Renal pelvis (tissue), 4 donors: ENCODE measurements around the gene CLMP. TPM values are rescaled to one million over a fixed set of nuclear protein-coding genes. Genes with fewer than 3 reads are reported as not detected.
"Not testable (repeated sequence)": the region's sequence is repeated elsewhere in the genome, so short reads cannot be mapped to it uniquely, and the experiment has no call there.

ENCODE experiments used
- DNase-seq: peaks from one replicate; pipeline ENCODE4 v3.0.0-alpha.2; 2013
- polyA plus RNA-seq, 3 donors: library from polyadenylated mRNA; unstranded; fragments of 120-200 nt; gene quantifications; one replicate each; pipeline ENCODE4 v1.2.1, GENCODE V29; 2013; ENCODE audit not compliant: insufficient read length in 3 of 3

Gene CLMP
- polyA plus RNA-seq, 3 donors = 26.1 to 30.7 (median 27.2) TPM

DNA sequence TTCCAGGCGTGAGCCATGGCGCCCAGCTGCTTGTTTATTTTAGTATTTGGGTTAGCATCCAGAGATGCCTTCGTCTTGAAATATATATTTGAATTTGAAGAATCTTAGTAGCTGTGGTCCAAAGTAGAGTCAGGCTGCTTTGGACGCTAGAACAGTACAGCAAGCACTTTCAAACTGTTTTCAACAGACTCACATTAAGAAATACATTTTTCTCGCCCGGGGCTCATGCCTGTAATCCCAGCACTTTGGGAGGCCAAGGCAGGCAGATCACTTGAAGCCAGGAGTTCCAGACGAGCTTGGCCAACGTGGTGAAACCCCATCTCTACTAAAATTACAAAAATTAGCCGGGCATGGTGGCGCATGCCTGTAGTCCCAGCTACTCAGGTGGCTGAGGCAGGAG lies 106.2 kb downstream of the CLMP start:
- DNase-seq = not testable (repeated sequence)

DNA sequence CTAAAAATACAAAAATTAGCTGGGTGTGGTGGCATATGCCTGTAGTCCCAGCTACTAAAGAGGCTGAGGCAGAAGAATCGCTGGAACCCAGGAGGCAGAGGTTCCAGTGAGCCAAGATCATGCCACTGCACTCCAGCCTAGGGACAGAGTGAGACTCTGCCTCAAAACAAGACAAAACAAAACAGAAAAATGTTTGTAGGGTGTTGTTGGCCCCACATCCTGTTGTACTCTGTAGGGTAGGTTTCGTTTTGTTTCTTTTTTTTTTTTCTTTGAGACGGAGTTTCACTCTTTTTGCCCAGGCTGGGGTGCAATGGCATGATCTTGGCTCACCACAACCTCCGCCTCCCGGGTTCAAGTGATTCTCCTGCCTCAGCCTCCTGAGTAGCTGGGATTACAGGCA lies 107.4 kb downstream of the CLMP start:
- DNase-seq = not testable (repeated sequence)

DNA sequence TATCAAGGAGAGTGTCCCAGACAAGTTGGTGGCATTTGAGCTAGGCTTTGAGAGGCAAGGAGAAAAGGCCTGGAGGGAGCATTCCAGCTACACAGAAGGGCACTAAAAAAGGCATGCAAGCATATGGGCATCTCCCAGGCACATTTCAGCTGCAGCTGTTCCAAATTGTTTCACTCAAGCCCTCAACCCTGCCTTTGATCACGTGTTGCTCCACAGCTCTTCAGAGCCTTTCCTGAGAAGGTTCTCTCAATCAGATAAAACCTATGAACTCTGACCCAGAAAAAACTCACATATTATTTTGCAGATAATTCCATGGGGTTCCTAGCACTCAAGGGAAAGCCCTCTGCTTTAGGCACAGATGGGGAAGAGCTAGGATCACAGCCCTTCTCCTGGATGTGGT lies 108.7 kb downstream of the CLMP start:
- no peak for DNase-seq

DNA sequence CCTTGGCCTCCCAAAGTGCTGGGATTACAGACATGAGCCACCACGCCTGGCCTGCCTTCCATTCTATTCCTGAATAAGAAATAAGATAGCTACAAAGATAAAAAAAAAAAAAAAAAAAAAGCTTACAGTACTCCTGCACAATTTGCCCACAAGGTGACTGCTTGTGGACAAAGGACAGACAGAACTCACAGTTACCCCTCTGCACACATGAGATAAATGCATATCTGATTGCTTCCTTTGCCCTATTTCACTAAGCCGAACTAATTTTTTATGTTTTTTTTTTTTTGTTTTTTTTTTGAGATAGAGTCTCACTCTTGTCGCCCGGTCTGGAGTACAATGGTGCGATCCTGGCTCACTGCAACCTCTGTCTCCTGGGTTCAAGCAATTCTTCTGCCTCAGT lies 109.6 kb downstream of the CLMP start:
- no peak for DNase-seq

DNA sequence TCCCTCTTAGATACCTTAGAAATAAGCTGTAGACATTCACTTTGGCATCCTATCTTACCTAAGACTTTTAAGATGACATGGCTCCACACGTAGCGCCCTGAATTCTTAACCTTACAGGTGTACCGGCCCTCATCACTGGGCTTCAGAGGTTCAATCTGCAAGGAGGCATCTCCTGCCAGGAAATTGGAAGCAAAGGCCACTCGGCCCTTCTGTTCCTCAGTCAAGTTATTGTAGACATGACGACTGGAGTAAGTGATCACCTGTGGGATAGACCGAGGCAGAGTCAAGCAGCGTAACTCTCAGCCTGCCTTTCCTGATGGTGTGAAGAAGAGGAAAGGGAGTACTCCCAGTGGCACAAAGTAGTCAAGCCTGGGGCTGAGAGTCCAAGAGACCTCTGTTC lies 110.6 kb downstream of the CLMP start:
- no peak for DNase-seq

DNA sequence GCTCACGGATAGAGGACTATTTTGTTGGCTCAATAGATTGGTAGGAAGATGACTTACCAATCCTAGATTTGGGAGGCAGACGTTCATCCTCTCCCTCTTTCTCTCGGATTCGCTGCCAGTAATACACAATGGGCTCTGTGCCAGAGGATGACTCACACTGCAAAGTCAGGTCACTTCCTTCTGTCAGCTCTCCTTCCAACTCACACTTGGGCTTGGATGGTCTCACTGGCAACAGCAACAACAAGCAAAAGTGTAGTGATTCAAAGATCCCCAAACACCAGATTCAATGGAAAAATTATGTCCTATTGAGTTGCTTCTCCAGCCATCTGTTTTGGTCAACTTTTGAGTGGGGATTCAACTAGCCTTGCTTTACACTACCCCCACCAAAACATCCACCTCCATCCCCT lies 111.4 kb downstream of the CLMP start:
- DNase-seq = peak; percentile 30

DNA sequence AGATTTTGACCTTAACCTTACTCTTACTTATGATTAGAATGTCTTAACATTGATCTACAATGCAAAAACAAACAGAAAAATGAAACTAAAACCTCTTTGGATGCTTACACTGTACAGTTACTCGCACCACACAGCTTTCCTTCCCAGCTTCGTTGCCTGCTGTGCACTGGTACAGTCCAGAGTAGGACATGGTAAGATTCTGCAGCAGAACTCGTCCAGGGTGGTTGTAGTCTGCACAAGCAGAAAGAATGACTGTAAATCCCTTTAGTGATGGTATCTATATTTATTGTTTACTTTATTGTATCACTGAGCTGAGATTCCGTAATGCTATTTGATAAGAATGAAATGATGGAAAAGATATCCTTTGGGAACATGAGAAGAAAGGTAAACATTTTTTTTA lies 112.1 kb downstream of the CLMP start:
- DNase-seq = no peak

DNA sequence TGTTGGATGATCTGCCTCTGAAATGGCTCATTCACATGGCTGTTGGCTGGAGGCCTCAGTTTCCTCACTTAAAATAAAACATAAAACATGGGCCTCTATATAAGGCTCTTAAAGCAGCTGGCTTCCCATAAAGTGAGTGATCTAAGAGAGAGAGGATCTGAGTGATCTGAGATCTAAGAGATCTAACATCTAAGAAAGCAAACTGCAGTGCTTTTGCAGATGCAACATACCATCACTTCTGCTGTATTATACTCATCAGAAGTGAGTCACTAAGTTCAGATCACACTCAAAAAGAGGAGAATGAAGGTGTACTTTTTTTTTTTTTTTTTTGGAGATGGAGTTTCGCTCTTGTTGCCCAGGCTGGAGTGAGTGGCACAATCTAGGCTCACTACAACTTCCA lies 115.0 kb downstream of the CLMP start:
- no peak for DNase-seq

DNA sequence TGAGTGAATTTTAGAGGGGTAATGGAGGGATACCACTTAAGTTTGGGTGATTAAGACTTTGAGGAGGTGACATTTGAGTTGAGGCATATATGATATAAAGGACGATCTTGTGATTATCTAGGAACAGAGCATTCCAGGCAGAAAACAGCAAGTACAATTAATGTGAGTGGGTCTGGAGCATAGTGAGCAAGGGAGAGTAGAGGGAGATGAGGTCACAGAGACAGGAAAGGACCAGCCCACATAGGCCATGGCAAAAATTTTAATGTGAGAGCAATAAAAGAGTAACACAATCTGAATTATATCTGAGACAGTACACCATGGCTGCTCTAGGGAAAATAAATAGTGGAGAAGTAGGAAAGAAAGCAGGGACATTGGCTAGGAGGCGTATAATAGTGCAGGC lies 118.6 kb downstream of the CLMP start:
- no peak for DNase-seq

DNA sequence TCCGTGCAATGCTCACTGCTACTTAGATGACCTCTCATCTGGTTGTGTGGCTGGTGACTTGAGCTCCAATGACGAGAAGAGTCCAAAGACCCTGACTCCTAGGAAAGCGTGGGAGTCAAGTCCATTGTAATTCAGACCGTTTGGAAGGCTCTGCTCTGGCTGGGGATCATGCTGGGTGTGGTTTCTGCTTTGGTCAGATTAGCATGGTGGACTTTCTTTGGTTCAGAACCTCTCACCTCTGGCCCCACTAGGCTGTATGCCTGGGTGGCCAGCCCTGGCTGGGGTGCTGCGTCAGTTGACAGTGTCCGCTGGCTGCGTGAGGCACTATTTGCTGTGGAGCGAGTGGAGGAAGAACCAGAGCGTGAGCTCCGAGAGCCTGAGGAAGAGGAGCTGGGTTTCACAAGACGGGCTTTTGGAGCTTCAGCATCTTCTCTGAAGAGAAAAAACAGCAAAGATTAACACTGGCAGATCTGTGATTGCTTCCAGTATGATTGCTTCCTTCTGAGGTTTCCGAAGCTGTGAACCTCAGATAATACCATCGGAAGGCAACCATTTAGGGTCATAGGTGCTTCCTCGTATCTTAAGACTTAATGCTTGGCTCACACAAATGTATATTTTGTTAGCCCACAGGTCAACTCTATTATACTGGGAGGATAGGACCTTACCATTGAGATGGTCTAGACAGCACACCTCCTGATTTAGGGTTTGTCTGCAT lies 121.5 kb downstream of the CLMP start:
- DNase-seq = no peak

DNA sequence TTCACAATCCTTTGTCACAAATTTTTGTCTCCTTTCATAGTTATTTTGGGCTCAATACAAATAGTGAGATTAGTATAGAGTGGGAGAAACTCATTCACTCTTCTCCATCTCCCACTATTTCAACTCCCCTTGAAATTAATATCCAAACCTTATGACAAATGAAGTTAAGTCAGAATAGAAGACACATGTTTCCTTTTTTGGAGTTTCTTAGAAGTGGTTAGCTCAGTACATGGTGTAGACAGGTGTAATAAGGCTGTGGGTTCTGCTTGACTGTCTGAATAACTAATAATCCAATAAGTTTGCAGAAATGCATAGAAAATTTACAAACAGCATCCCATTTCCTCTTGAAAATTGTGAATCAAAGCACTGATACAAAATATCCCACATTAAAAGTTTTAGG lies 122.3 kb downstream of the CLMP start:
- no peak for DNase-seq

DNA sequence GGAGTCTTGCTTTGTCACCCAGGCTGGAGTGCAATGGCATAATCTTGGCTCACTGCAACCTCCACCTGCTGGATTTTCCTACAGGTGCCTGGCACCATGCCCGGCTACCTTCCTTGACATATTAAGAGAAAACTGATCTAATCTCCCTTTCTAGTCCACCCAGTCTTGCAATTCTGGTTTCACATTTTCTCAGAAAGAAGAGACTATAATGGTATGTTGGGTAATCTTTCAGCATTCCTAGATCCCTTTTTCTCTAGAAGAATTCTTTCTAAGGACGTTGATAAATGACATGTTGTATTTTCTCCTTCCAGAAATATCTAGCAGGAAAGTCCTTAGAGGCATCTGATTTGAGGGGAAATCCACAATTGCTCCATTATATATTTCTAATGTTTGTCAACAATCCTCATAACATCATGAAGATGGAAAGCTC lies 122.7 kb downstream of the CLMP start:
- no peak for DNase-seq

DNA sequence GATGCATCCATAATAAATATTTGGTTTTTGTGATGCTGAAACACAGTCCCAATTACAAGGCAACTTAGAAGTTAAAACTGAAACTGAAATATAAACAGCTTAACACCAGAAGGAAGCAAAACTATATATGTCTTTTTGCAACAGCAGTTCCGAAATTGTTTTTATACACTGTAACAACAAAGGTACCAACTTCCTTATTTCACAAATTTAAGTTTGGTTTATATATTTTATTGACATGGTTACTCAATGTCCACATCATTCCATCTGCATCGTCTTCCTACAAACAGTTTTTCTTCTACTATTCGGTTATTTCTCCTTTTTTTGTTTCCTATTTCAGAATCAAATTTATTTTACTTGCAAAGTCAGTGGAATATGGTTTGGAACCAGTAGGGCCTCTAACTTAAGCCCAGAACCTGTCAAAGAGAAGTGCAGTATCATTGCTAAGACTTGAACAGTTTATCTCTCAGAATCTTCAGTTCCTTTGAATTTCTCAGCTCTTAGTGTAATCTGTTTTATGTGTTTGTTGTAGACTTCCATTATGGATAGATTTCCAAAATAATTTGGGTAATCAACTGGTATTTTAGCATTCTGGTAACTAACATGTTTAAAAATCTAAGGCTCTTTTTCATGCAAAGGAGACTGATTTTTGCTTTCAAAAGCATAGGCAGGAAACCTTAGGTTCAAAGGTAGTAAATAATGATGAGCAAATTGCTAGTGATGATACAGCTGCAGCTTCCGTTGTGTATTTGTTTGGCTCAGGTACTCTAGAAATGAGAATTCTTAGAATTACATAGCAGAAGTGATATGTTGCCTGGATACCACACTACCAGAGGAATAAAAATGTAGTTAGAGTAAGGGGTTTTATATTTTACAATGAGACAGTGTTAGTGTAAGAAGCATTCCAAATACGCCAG lies 124.9 kb downstream of the CLMP start:
- DNase-seq = no peak

DNA sequence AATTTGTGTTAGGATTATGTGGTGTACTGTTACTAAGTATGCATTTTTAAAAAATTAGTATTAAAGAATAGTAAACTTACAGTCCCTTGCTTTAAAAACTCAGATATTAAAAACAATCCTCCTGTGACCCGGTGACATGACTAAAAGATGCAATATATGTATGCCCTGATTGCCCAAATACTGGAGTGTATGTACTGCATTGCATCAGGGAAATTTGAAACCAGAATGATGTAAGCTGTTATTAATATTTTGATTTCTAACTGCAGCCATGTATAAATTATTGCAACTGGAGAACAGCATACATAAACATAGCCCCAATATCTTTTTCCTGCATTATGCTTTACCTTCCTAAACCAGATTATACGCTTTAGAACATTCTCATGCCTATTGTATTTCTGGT lies 129.4 kb downstream of the CLMP start:
- DNase-seq = no peak

DNA sequence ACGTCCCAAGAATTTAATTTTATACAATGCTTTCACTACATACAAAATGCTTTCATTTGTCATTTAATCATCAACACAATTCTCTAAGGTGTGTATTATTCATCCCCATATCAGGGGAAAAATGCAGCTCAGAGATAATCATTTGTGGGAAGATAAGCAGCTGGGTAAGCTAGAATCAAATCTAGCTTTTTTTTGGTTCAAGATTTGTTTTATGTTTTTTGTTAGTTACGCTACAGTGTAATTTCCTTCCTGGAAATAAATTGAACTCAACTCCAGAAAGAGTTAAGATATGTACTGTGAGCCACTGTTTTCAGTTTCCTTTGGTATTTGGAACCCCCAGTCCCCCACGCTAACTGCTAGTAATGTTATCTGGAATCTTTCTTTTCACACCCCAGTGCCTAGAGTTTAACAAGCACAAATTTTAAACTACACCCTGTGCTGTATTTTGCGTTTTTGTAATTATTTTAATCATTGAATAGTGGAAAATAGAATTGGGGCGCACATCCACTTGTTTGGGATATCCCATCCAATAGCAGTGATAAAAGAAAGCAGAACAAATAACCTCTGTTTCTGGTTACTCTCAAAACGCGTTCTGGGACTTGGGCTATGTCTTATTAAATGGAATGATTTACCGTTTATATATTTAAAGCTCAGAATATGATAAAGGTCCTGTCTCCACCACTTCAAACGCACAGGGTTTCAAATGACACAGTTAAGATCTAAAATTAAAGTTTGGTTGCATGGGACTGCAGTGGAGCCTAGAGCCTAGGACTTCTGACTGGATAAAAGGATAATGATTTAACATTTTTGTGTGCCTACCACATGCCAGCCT lies 131.0 kb downstream of the CLMP start:
- DNase-seq = no peak

DNA sequence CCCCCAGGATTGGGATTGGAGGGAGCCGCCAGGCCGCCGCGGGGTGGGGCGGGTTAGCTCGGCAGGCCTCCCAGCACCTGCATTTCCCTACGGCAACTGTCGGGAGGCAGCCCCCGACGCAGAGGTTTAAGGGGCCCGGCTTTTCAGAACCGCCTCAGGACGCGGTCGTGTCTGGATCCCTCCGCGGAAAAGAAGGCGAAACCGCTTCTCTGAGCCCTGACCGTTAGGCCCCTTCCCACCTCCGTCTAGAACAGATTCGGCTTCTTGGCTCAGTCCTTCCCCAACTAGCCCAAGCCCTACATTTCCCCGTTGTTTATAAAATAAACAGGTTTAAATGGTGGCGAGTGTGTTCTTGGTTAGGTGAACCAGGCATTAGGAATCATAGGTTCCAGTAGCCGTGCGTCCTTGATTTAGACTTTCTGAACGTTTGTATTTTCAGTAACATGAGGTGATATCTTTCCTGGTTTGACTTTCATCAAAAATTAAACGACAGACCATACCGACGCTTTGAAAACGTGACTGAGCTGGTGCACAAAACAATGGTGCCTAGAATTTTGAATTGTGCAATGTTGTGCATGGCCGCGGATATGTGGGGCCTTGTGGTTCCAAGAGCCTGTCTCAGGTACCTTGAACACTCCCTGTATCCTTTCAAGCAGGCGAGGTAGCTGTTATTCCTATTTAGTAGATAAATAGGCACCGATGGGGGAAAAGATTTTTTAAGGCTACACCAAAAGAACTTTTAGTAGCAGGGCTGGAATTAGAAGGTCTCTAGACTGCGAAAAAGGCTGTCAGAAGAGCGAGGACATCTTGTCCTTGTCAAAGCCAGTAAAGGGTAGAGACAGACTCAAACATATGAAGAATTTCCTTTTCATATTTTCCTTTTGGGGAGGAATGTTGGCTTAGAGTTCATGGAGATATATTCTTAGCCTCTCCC lies 131.9 kb downstream of the CLMP start:
- no peak for DNase-seq

DNA sequence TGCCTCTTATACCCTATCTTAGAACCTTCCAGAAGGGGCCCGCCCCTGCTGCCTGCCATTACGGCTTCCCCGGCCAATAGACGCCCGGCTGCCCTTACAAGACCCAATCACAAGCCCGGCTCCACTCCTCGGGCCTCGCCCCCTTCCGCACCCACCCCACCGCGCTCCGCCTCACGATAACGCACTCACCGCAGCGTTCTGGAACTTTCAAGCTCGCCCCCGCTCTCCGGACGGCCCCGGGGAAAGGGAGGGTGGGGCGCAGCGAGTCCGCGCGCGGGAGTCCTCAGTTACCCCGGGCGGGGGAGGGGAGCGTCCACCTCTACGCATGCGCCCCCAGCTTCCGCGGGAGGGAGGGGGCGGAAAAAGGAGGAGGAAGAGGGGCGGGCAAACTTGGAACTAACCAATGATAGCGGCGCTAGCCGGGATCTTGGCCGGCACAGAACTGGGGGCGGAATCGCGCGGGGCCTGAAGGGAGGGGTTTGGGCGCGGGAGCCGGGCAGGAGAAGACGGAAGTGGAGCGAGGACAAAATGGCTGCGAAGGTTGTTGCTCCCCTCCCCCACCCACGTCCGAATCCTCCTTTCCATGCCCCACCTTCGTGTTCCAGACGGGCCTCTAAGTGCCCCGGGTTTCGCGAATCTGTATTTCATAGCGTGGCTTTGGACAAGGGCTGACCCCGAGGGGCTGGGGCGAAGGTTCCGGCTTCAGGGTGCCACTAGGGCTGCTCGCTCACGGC lies 132.7 kb downstream of the CLMP start:
- DNase-seq = peak; percentile 99

DNA sequence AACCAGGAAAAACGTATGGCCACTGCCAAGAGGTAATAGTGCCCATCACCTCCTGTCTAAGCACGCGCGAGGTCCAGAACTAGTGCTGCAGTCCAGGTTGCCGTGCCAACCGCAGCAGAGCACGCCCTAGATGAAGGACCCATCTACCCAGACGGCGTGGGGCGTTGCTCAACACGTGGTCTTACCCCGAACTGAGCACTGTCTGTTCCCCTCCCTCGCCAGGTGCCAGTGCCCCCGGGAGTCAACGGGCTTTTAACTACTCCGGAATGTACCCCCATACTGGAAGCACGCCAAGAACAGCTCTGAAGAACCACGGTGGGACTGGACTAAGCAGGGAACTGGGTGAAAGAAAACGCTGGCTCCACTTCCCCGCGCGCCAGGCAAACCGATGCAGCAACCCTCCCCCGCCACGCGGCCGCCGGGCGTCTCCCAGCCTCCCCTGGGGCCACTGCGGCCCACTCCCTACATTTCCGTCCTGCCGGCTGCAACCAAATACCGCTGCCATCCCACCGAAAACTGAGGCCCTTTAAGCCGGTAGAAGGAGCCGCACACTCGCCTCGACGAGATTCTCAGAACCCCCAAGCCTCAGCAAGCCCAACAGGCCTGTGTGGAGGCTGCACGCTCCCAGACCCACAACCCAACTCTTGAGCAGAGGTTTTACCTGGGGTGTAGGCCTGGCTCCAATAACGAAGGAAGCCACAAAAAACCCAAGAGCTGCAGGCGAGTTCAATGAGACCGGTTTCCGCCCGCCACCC lies 133.5 kb downstream of the CLMP start, which contains the start of gene HSPA8:
TSS of gene HSPA8 (minus strand) at position 734 of the 755 bp plus-strand sequence. CDS start 812 bp downstream, outside the sequence.
- DNase-seq = no peak

DNA sequence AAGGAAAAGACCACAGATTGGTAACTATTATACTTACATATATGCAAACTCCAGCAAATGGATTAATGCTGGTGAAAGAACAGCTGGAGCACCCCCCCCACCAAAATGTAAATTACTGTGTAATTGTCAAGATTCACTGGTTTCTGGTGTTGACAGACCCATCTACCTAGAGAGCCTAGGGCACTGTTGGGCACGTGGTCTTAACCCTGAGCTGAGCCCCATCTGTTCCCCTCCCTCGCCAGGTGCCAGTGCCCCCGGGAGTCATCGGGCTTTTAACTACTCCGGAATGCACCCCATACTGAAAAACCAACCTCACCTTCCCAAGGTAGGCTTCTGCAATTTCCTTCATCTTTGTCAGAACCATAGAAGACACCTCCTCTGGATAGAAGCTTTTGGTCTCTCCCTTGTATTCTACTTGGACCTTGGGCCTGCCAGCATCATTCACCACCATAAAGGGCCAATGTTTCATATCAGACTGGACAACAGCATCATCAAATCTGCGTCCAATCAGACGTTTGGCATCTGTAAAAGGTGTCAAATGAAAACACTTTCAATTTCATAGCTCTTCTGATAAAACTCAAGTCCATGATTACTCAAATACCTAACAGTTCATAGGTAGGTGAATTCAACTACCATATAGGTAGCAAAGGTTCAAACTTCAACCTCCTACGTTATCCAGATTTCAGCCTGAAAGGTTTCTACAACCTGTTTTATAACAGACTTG lies 134.6 kb downstream of the CLMP start:
- DNase-seq = no peak
